Breast epithelium (tissue), 3 donors: ENCODE measurements around the gene SUCLG1.

Experiments used
- CTCF ChIP-seq, 3 donors: fragments of 450-650 bp; IDR thresholded peaks; one replicate each; pipeline ENCODE4 v1.5.1; 2016 to 2017; ENCODE audit warnings: antibody characterized with exemption in 3 of 3, mild to moderate bottlenecking in 3 of 3, moderate library complexity in 3 of 3
- POLR2A ChIP-seq: fragments of 450-650 bp; IDR thresholded peaks from one replicate; pipeline ENCODE4 v1.6.1; 2016; ENCODE audit warnings: antibody characterized with exemption, mild to moderate bottlenecking, moderate library complexity

GRCh38 chr2:84449711-84450110, 9.4 kb downstream of the SUCLG1 start:
- no peak for TF ChIP-seq CTCF (IDR thresholded peaks at IDR 0.05)
- TF ChIP-seq POLR2A = no peak
